PFSK-1 (cell line): ENCODE measurements around the gene SLC9A4.

Experiments
- FOXP2 ChIP-seq: optimal IDR thresholded peaks from 2 replicates; pipeline ENCODE3; 2011; ENCODE audit warnings: borderline replicate concordance, control low read depth, inconsistent platforms; ENCODE audit not compliant: insufficient read depth; ENCODE audit errors: extremely low read length, extremely low read depth
- POLR2AphosphoS5 ChIP-seq: IDR thresholded peaks from 2 replicates; pipeline ENCODE4 v1.6.1; 2012; ENCODE audit warnings: low read depth, mild to moderate bottlenecking, control low read depth, low read length, moderate library complexity
- REST ChIP-seq, 2 experiments: IDR thresholded peaks; 2 replicates each; pipeline versions ENCODE4 v1.6.1 to v1.8.0; 2011 to 2012; ENCODE audit warnings: low read depth in 2 of 2, low read length in 2 of 2, control low read depth in 1 of 2, inconsistent platforms in 1 of 2, mild to moderate bottlenecking in 1 of 2, moderate library complexity in 1 of 2; ENCODE audit not compliant: insufficient read depth in 1 of 2
- SIN3A ChIP-seq: IDR thresholded peaks from 2 replicates; pipeline ENCODE4 v1.6.1; 2012; ENCODE audit warnings: mild to moderate bottlenecking, low read length, moderate library complexity, borderline replicate concordance; ENCODE audit not compliant: insufficient read depth
- TAF1 ChIP-seq: IDR thresholded peaks from 2 replicates; pipeline ENCODE4 v1.6.1; 2012; ENCODE audit warnings: low read length, control low read depth, borderline replicate concordance; ENCODE audit not compliant: insufficient read depth

The SLC9A4 gene

GRCh38 chr2:102442967-102443828 lies 29.8 kb upstream of the SLC9A4 start:
- no peak for TF ChIP-seq POLR2AphosphoS5
- TF ChIP-seq REST (IDR thresholded peaks at IDR 0.05; ENCODE audit: insufficient read depth in 1 of 2, low read depth in 2 of 2, low read length in 2 of 2) = no peak
- no peak for TF ChIP-seq SIN3A
- no peak for TF ChIP-seq TAF1
- TF ChIP-seq FOXP2 = no peak

GRCh38 chr2:102444233-102444632 lies 28.8 kb upstream of the SLC9A4 start:
- no peak for TF ChIP-seq SIN3A
- TF ChIP-seq REST (IDR thresholded peaks at IDR 0.05; ENCODE audit: insufficient read depth in 1 of 2, low read depth in 2 of 2, low read length in 2 of 2) = no peak
- TF ChIP-seq TAF1 = no peak
- no peak for TF ChIP-seq POLR2AphosphoS5
- no peak for TF ChIP-seq FOXP2

GRCh38 chr2:102446936-102447335 lies 26.1 kb upstream of the SLC9A4 start:
- no peak for TF ChIP-seq POLR2AphosphoS5

- no peak for TF ChIP-seq TAF1
- no peak for TF ChIP-seq POLR2AphosphoS5
- no peak for TF ChIP-seq FOXP2
- no peak for TF ChIP-seq REST (IDR thresholded peaks at IDR 0.05; ENCODE audit: insufficient read depth in 1 of 2, low read depth in 2 of 2, low read length in 2 of 2)
- no peak for TF ChIP-seq SIN3A
These were observed 23.6 kb upstream of the SLC9A4 start for GRCh38 chr2:102449370-102449974.

GRCh38 chr2:102451968-102452367 lies 21.1 kb upstream of the SLC9A4 start:
- TF ChIP-seq REST (IDR thresholded peaks at IDR 0.05; ENCODE audit: insufficient read depth in 1 of 2, low read depth in 2 of 2, low read length in 2 of 2) (no peak), SIN3A (no peak), TAF1 (no peak), FOXP2 (no peak), POLR2AphosphoS5 (no peak)
